ENCODE data around the gene AGBL2. TPM values are rescaled to one million over a fixed set of nuclear protein-coding genes. Genes with fewer than 3 reads are reported as not detected.

The AGBL2 gene
- total RNA-seq, 1 experiment from 2014 or later, result 3.0 TPM

GRCh38 chr11:47689480-47689879, 25.7 kb downstream of the AGBL2 start:
- Histone ChIP-seq H3K23ac (ENCODE audit: insufficient read length, low read depth, low read length) (no peak overlapping the region), H4K91ac (ENCODE audit: insufficient read length, low read depth, low read length) (no peak overlapping the region), H3K79me1 (ENCODE audit: insufficient read depth, low read depth, low read length, poor library complexity, severe bottlenecking) (no peaks in the 10 kb centered on the region), H3K4me2 (ENCODE audit: insufficient read depth, insufficient read length, low read length) (no peak overlapping the region), H2AFZ (ENCODE audit: low read length) (no peak overlapping the region), H3K4ac (ENCODE audit: low read depth, low read length) (no peak overlapping the region), H3K27me3 (ENCODE audit: insufficient read depth, low read length) (no peaks in the 10 kb centered on the region), H4K8ac (replicated peaks; ENCODE audit: insufficient read length, low read depth, low read length) (no peak overlapping the region), H3K14ac (ENCODE audit: insufficient read depth, low read length) (no peak overlapping the region), H2BK20ac (ENCODE audit: low read depth, low read length, poor library complexity, severe bottlenecking) (no peak overlapping the region), H2BK5ac (ENCODE audit: insufficient read length, low read length) (no peak overlapping the region), H4K20me1 (ENCODE audit: control insufficient read depth, insufficient read depth, insufficient read length) (no peaks in the 10 kb centered on the region), H2BK12ac (ENCODE audit: insufficient read length, low read depth, low read length) (no peak overlapping the region), H2BK120ac (ENCODE audit: low read depth, low read length, poor library complexity, severe bottlenecking) (no peak overlapping the region), H3K56ac (ENCODE audit: insufficient read length, low read depth, low read length) (no peak overlapping the region), H3K4me1 (ENCODE audit: insufficient read depth, low read length) (no peaks in the 10 kb centered on the region), H3K9me3 (ENCODE audit: control insufficient read depth, low read depth, low read length) (no peaks in the 10 kb centered on the region), H3K79me2 (ENCODE audit: insufficient read depth, low read length) (no peaks in the 10 kb centered on the region), H2BK15ac (ENCODE audit: low read depth, low read length) (no peak overlapping the region), H2AK5ac (ENCODE audit: insufficient read length, low read length) (no peak overlapping the region), H4K5ac (ENCODE audit: insufficient read length, low read depth, low read length) (no peak overlapping the region), H3K9ac (ENCODE audit: extremely low read depth, insufficient read length, low read length) (no peak overlapping the region), H3K27ac (ENCODE audit: insufficient read length, low read depth, low read length) (no peak overlapping the region), H3K18ac (ENCODE audit: insufficient read length, low read depth, low read length) (no peak overlapping the region), H3K23me2 (ENCODE audit: insufficient read length, low read depth, low read length, poor library complexity, severe bottlenecking) (no peaks in the 10 kb centered on the region), H3T11ph (ENCODE audit: low read length) (no peak overlapping the region)
- Mint-ChIP-seq H3K4me1 (no peaks in the 10 kb centered on the region), H3K27me3 (ENCODE audit: low read depth) (no peaks in the 10 kb centered on the region), H3K4me3 (no peak overlapping the region), H3K9me3 (no peaks in the 10 kb centered on the region; a peak in 2 of 5 replicates), H3K36me3 (ENCODE audit: insufficient read depth in 1 of 3, low read depth in 3 of 3) (no peaks in the 10 kb centered on the region), H3K27ac (no peak overlapping the region; a peak in 1 of 7 replicates)
- no CpG with 5 or more reads among the region's 5 CpGs for WGBS (ENCODE audit: extremely low coverage, insufficient read length, low lambda C conversion rate)
- no peak for DNase-seq
- no peak for TF ChIP-seq CTCF (conservative IDR thresholded peaks at IDR 0.05)

Data from H9 (cell line).